HL-60 (cell line): Measurements from ENCODE around the gene PMEL.

Source experiments
- CTCF ChIP-seq: IDR thresholded peaks from one replicate; pipeline ENCODE4 v1.5.1; 2011; ENCODE audit warnings: low read length, control low read depth, inconsistent platforms; ENCODE audit not compliant: insufficient read depth
- POLR2AphosphoS5 ChIP-seq: IDR thresholded peaks from 2 replicates; pipeline ENCODE4 v1.6.1; 2012; ENCODE audit warnings: low read depth
- SPI1 ChIP-seq: IDR thresholded peaks from 2 replicates; pipeline ENCODE4 v1.6.1; 2012; ENCODE audit warnings: low read depth, mild to moderate bottlenecking, borderline replicate concordance

- TF ChIP-seq CTCF (no peak), POLR2AphosphoS5 (no peak), SPI1 (no peak)
Observed at GRCh38 chr12:55933799-55934742, 31.8 kb downstream of the PMEL start.
